ENCODE data around the gene SPACA5.
"Not testable (repeated sequence)": the region's sequence is repeated elsewhere in the genome, so short reads cannot be mapped to it uniquely, and the experiment has no call there.

Gene SPACA5

GRCh38 chrX:48030237-48030636 lies 23.4 kb downstream of the SPACA5 start:
- no peak for FAIRE-seq
- TF ChIP-seq, protein P1, sequence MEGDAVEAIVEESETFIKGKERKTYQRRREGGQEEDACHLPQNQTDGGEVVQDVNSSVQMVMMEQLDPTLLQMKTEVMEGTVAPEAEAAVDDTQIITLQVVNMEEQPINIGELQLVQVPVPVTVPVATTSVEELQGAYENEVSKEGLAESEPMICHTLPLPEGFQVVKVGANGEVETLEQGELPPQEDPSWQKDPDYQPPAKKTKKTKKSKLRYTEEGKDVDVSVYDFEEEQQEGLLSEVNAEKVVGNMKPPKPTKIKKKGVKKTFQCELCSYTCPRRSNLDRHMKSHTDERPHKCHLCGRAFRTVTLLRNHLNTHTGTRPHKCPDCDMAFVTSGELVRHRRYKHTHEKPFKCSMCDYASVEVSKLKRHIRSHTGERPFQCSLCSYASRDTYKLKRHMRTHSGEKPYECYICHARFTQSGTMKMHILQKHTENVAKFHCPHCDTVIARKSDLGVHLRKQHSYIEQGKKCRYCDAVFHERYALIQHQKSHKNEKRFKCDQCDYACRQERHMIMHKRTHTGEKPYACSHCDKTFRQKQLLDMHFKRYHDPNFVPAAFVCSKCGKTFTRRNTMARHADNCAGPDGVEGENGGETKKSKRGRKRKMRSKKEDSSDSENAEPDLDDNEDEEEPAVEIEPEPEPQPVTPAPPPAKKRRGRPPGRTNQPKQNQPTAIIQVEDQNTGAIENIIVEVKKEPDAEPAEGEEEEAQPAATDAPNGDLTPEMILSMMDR (IDR thresholded peaks at IDR 0.05; ENCODE audit: insufficient read depth, missing control alignments): no peak
- no peak for DNase-seq (ENCODE audit: insufficient read length, low spot score)

- DNase-seq (ENCODE audit: insufficient read length, low spot score); FAIRE-seq: not testable (repeated sequence)
These were observed 23.9 kb downstream of the SPACA5 start for GRCh38 chrX:48030641-48031173.

DNA sequence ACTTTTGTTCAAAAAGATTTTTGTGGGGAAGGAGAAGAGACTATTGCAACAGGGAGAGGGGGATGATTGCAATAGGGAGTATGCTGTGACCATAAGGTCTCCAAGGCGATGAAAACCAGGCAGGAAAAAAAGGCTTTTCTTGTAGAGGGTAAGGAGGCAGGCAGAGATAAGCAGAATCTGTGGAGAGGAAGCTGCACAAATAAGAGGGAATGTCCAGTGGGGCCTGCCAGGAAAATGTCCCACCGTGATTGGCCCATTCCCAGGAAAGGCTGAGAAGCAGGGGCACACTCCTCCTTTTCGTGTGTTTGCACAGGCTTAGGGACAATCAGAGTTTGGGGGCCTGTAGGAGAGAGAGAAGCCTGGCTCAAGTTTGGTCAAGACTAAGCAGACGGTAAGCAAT lies 29.1 kb downstream of the SPACA5 start:
- DNase-seq (ENCODE audit: insufficient read length, low spot score) (no peak), FAIRE-seq (no peak)
- TF ChIP-seq, protein P1 (IDR thresholded peaks at IDR 0.05; ENCODE audit: insufficient read depth, missing control alignments): no peak

- DNase-seq (ENCODE audit: insufficient read length, low spot score) (no peak), FAIRE-seq (no peak)
- TF ChIP-seq, protein P1 (IDR thresholded peaks at IDR 0.05; ENCODE audit: insufficient read depth, missing control alignments): no peak
These were observed 36.3 kb downstream of the SPACA5 start for GRCh38 chrX:48043056-48043455.

DNA sequence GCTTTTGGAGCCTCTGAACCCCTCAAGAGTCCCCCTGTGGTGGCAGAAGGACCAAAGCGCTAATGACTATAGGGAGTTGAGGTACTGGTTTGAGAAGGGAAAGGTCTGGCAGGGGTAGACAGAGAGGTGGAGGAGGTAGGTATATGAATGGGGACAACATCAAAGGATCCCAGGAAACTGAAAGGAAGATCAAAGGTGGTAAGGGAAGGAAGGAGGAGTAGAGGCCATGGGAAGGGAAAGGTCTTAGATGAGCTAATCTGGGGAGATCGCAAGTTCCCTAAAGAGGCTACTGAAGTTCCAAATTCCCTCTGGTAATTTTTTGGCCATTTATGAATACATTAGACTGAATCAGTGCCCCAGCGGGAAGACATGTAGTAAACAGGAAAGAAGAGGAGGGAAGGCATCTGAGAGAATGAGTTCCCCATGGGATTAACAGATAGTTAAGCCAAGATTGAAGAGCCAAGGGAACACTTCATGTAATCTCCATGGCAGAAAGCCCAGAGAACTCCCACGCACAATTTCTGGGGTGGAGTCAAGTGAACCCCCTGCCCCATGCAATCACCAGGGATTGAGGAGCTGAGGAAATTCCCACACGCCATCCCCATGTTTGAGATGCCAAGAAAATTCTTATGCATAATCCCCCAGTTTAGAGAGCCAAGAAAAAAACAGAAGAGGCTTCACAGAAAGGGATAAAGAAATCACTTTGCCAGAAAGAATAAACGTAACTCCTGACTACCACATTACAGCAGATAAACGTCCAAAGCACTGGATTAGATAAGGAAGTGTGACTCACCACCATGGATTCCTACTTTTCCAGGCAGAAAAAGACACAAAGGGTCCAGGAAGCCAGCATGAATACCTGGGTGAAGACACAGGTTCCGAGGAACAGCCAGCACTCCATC lies 38.9 kb downstream of the SPACA5 start:
- DNase-seq (ENCODE audit: insufficient read length, low spot score) (no peak), FAIRE-seq (peak; percentile 6)
- TF ChIP-seq, protein P1 (IDR thresholded peaks at IDR 0.05; ENCODE audit: insufficient read depth, missing control alignments): no peak

- TF ChIP-seq, protein P1 (IDR thresholded peaks at IDR 0.05; ENCODE audit: insufficient read depth, missing control alignments): no peak
- DNase-seq (ENCODE audit: insufficient read length, low spot score): no peak
- no peak for FAIRE-seq
These were observed 40.1 kb downstream of the SPACA5 start for GRCh38 chrX:48046846-48047245.

GRCh38 chrX:48058621-48059295 lies 52.0 kb downstream of the SPACA5 start:
- FAIRE-seq (no peak), DNase-seq (ENCODE audit: insufficient read length, low spot score) (no peak)
- TF ChIP-seq, protein P1 (IDR thresholded peaks at IDR 0.05; ENCODE audit: insufficient read depth, missing control alignments): no peak
